GM13976 (cell line): ENCODE results near the gene RBBP9.
"Not testable (repeated sequence)": the region's sequence is repeated elsewhere in the genome, so short reads cannot be mapped to it uniquely, and the experiment has no call there.

Source experiments
- DNase-seq: peaks from one replicate; pipeline ENCODE4 v3.0.0; 2012; ENCODE audit warnings: low spot score
- CTCF ChIP-seq: IDR thresholded peaks from 2 replicates; pipeline ENCODE4 v1.5.1; 2012; ENCODE audit warnings: borderline replicate concordance, mild to moderate bottlenecking; ENCODE audit not compliant: insufficient read depth; ENCODE audit errors: extremely low read depth, missing control alignments, control extremely low read depth
- in situ Hi-C: fragments of 300-500 bp; cut with MboI; formaldehyde crosslinking; loops from one replicate; pipeline ENCODE4 v1.12.0; 2022; ENCODE audit warnings: low sequenced_read_pairs, mixed read lengths, inconsistent platforms; ENCODE audit not compliant: unreplicated experiment

Gene RBBP9

GRCh38 chr20:18507218-18508191 lies 10.5 kb upstream of the RBBP9 start, which contains the start of gene SEC23B:
TSS of gene SEC23B (plus strand) at chr20:18507940. CDS start at chr20:18510836, 2,896 bp downstream.
- no peak for TF ChIP-seq CTCF
- peak; percentile 95 for DNase-seq
- in situ Hi-C loops = no loop called here

- no peak for TF ChIP-seq CTCF
- in situ Hi-C loops = no loop called here
- DNase-seq = no peak
Observed at GRCh38 chr20:18506744-18507143, 9.7 kb upstream of the RBBP9 start.

- no peak for TF ChIP-seq CTCF
- in situ Hi-C loops = no loop called here
Observed at GRCh38 chr20:18504479-18505060, 7.5 kb upstream of the RBBP9 start.

GRCh38 chr20:18501672-18502071 lies 4.6 kb upstream of the RBBP9 start:
- DNase-seq, in situ Hi-C loops: not testable (repeated sequence)

More at GRCh38 chr20:18504479-18505060, 7.5 kb upstream of the RBBP9 start:
- no peak for DNase-seq

- in situ Hi-C loops = no loop called here
- no peak for TF ChIP-seq CTCF
- no peak for DNase-seq
Observed at GRCh38 chr20:18497603-18498002, 578 bp upstream of the RBBP9 start.

- DNase-seq = no peak
- in situ Hi-C loops = no loop called here
- no peak for TF ChIP-seq CTCF
Observed at GRCh38 chr20:18496042-18496441, 983 bp downstream of the RBBP9 start.

GRCh38 chr20:18488301-18488700 lies 8.7 kb downstream of the RBBP9 start:
- no peak for DNase-seq
- in situ Hi-C loops = no loop called here
- no peak for TF ChIP-seq CTCF
